SK-N-SH (cell line): ENCODE measurements around the gene CNTNAP2. TPM values are rescaled to one million over a fixed set of nuclear protein-coding genes. Genes with fewer than 3 reads are reported as not detected.

Source experiments
- CTCF ChIA-PET: fragments of 300-600, 350-600 bp; formaldehyde crosslinking; extraction: SDS; loops from one replicate; lab custom pipeline; 2021; lab: Yijun Ruan, JAX
- POLR2A ChIA-PET: fragments of 350-600 bp; sonication (Branson Sonifier 250); formaldehyde crosslinking; extraction: SDS; loops from one replicate; lab custom pipeline; 2020; ENCODE audit warnings: antibody characterized with exemption, inconsistent platforms; lab: Yijun Ruan, JAX
- DNase-seq: peaks from one replicate; pipeline ENCODE4 v3.0.0; 2012
- H2AFZ ChIP-seq: fragments of 200-600 bp; sonication (generic); 2 replicates; pipeline ENCODE4 v1.8.1; 2016; ENCODE audit warnings: antibody characterized with exemption, mild to moderate bottlenecking, low read depth
- H3F3A ChIP-seq: fragments of 200-600 bp; sonication (generic); replicated peaks from 2 replicates; pipeline ENCODE3; 2016; ENCODE audit warnings: antibody characterized with exemption, mild to moderate bottlenecking; ENCODE audit not compliant: insufficient read depth
- H3K27ac ChIP-seq, 2 experiments: fragments of 200-500 bp in 1 of 2; fragments of 200-600 bp in 1 of 2; sonication (Bioruptor generic) in 1 of 2; sonication (generic), shearing (Covaris generic) in 1 of 2; 2 replicates each; pipeline versions ENCODE4 v1.5.1 to v1.6.1; 2014 to 2016; ENCODE audit warnings: low read depth in 2 of 2, inconsistent platforms in 1 of 2, low read length in 1 of 2, mild to moderate bottlenecking in 1 of 2, mixed read lengths in 1 of 2
- H3K27me3 ChIP-seq: fragments of 200-600 bp; sonication (generic), shearing (Covaris generic); 2 replicates; pipeline ENCODE4 v1.6.1; 2016; ENCODE audit warnings: mixed run types; ENCODE audit not compliant: insufficient read depth
- H3K36me3 ChIP-seq, 2 experiments: fragments of 200-500 bp in 1 of 2; fragments of 200-600 bp in 1 of 2; sonication (Bioruptor generic) in 1 of 2; sonication (generic) in 1 of 2; replicated peaks in 1 of 2; 2 replicates each; pipeline versions ENCODE3 to v1.5.1; 2014 to 2016; ENCODE audit warnings: low read length in 1 of 2, mild to moderate bottlenecking in 1 of 2; ENCODE audit not compliant: insufficient read depth in 2 of 2, control insufficient read depth in 1 of 2
- H3K4me1 ChIP-seq, 2 experiments: fragments of 200-500 bp in 1 of 2; fragments of 200-600 bp in 1 of 2; sonication (Bioruptor generic) in 1 of 2; sonication (generic), shearing (Covaris generic) in 1 of 2; 2 replicates each; pipeline versions ENCODE4 v1.5.1 to v1.6.1; 2014 to 2016; ENCODE audit warnings: low read depth in 1 of 2, low read length in 1 of 2, mixed run types in 1 of 2; ENCODE audit not compliant: insufficient read depth in 2 of 2, control insufficient read depth in 1 of 2
- H3K4me2 ChIP-seq: fragments of 200-600 bp; sonication (generic), shearing (Covaris generic); 2 replicates; pipeline ENCODE4 v1.6.1; 2017; ENCODE audit warnings: mixed run types
- H3K4me3 ChIP-seq, 2 experiments: fragments of 200-500 bp in 1 of 2; fragments of 200-600 bp in 1 of 2; sonication (Bioruptor generic) in 1 of 2; sonication (generic), shearing (Covaris generic) in 1 of 2; 2 replicates each; pipeline versions ENCODE4 v1.5.1 to v1.8.1; 2014 to 2016; ENCODE audit warnings: low read depth in 2 of 2, inconsistent platforms in 1 of 2, low read length in 1 of 2, mild to moderate bottlenecking in 1 of 2, mixed read lengths in 1 of 2, moderate library complexity in 1 of 2
- H3K79me2 ChIP-seq: fragments of 200-600 bp; sonication (generic); 2 replicates; pipeline ENCODE4 v1.8.1; 2017; ENCODE audit warnings: mild to moderate bottlenecking; ENCODE audit not compliant: insufficient read depth
- H3K9ac ChIP-seq: fragments of 200-600 bp; sonication (generic); 2 replicates; pipeline ENCODE4 v1.6.1; 2017; ENCODE audit warnings: mixed run types
- H3K9me2 ChIP-seq: fragments of 200-600 bp; sonication (generic); 2 replicates; pipeline ENCODE4 v1.6.1; 2017; ENCODE audit warnings: mixed run types
- H3K9me3 ChIP-seq: fragments of 200-600 bp; sonication (generic); 2 replicates; pipeline ENCODE4 v1.6.1; 2017; ENCODE audit warnings: mixed run types, mild to moderate bottlenecking, moderate library complexity
- H4K20me1 ChIP-seq: fragments of 200-600 bp; sonication (generic); 2 replicates; pipeline ENCODE4 v1.6.1; 2017; ENCODE audit warnings: mild to moderate bottlenecking, mixed run types; ENCODE audit not compliant: insufficient read depth
- EP300 ChIP-seq, 2 experiments: IDR thresholded peaks; 2 replicates each; pipeline versions ENCODE4 v1.4.0 to v1.6.1; 2012; ENCODE audit warnings: borderline replicate concordance in 1 of 2, low read depth in 1 of 2, low read length in 1 of 2
- EZH2phosphoT487 ChIP-seq: fragments of 200-600 bp; sonication (generic); IDR thresholded peaks from 2 replicates; pipeline ENCODE4 v1.6.1; 2017; ENCODE audit warnings: low read depth, mixed run types, mild to moderate bottlenecking, antibody characterized with exemption, moderate library complexity, borderline replicate concordance
- FOXJ3 ChIP-seq: sonication (generic); formaldehyde crosslinking; IDR thresholded peaks from 2 replicates; pipeline ENCODE4 v1.5.1; 2020; ENCODE audit warnings: mild to moderate bottlenecking, missing genetic modification reagents
- FOXM1 ChIP-seq: IDR thresholded peaks from 2 replicates; pipeline ENCODE4 v1.4.0; 2012; ENCODE audit warnings: low read depth, mild to moderate bottlenecking
- IRF3 ChIP-seq: fragments of 150-350 bp; IDR thresholded peaks from 2 replicates; pipeline ENCODE4 v1.6.1; 2016; ENCODE audit warnings: mild to moderate bottlenecking, low read depth, low read length
- MAX ChIP-seq: IDR thresholded peaks from 2 replicates; pipeline ENCODE4 v1.4.0; 2012; ENCODE audit warnings: low read depth
- MXI1 ChIP-seq: IDR thresholded peaks from 2 replicates; pipeline ENCODE4 v1.6.1; 2012; ENCODE audit warnings: mild to moderate bottlenecking, low read depth, low read length, improper control_type of control experiment
- NFIC ChIP-seq: IDR thresholded peaks from 2 replicates; pipeline ENCODE4 v1.4.0; 2012; ENCODE audit warnings: borderline replicate concordance
- PBX3 ChIP-seq: IDR thresholded peaks from 2 replicates; pipeline ENCODE4; 2012
- POLR2AphosphoS5 ChIP-seq: IDR thresholded peaks from 2 replicates; pipeline ENCODE4 v1.6.1; 2012; ENCODE audit warnings: low read depth, low read length
- RAD21 ChIP-seq: IDR thresholded peaks from 2 replicates; pipeline ENCODE4 v1.6.1; 2012; ENCODE audit warnings: mild to moderate bottlenecking, low read length
- RCOR1 ChIP-seq: fragments of 150-350 bp; IDR thresholded peaks from 2 replicates; pipeline ENCODE4 v1.6.1; 2017; ENCODE audit warnings: antibody characterized with exemption, low read length
- SMC3 ChIP-seq: IDR thresholded peaks from 2 replicates; pipeline ENCODE4 v1.6.1; 2012; ENCODE audit warnings: low read depth, low read length, improper control_type of control experiment
- TCF12 ChIP-seq: IDR thresholded peaks from 2 replicates; pipeline ENCODE4 v1.4.0; 2012
- TEAD4 ChIP-seq: IDR thresholded peaks from 2 replicates; pipeline ENCODE4 v1.4.0; 2012; ENCODE audit warnings: mild to moderate bottlenecking, borderline replicate concordance; ENCODE audit not compliant: insufficient read depth
- USF2 ChIP-seq: fragments of 150-350 bp; IDR thresholded peaks from 2 replicates; pipeline ENCODE4 v1.6.1; 2017; ENCODE audit warnings: antibody characterized with exemption, low read length, low read depth, borderline replicate concordance
- ZBTB33 ChIP-seq: IDR thresholded peaks from 2 replicates; pipeline ENCODE4 v1.4.0; 2012; ENCODE audit warnings: low read depth, borderline replicate concordance
- WGBS: methylation state at CpG from one replicate; pipeline ENCODE4 v1.1.6; 2017; ENCODE audit warnings: low lambda C conversion rate; 5-methylcytosine and 5-hydroxymethylcytosine counted together
- polyA plus RNA-seq, 3 experiments: library from polyadenylated mRNA; depleted of rRNA; stranded (reverse); fragments of >200 nt; gene quantifications; 2 replicates each; pipeline ENCODE4 v1.2.3, GENCODE V29; 2012

Gene CNTNAP2
- polyA plus RNA-seq, 1 of the 3 experiments (the other 2 are of a cell fraction): 3.4 TPM

GRCh38 chr7:146401939-146402338 is 285.3 kb downstream of the CNTNAP2 start:
- Histone ChIP-seq H3K9ac (no peak overlapping the region), H3K79me2 (no peaks in the 10 kb centered on the region), H3K4me1 (no peaks in the 10 kb centered on the region; a peak in 1 of 4 replicates), H4K20me1 (no peaks in the 10 kb centered on the region), H3K27me3 (no peaks in the 10 kb centered on the region), H3K36me3 (no peaks in the 10 kb centered on the region), H3K4me3 (no peak overlapping the region), H3K27ac (no peak overlapping the region), H3K4me2 (no peak overlapping the region), H2AFZ (no peak overlapping the region), H3K9me2 (no peaks in the 10 kb centered on the region), H3F3A (no peaks in the 10 kb centered on the region), H3K9me3 (no peaks in the 10 kb centered on the region)
- POLR2A ChIA-PET: no interaction called here
- WGBS: 50% methylated on average over 3 of the region's 3 CpGs
- CTCF ChIA-PET: no interaction called here
- DNase-seq: no peak
- TF ChIP-seq MXI1 (no peak), MAX (no peak), SMC3 (no peak), EP300 (IDR thresholded peaks at IDR 0.05; ENCODE audit: borderline replicate concordance in 1 of 2, low read depth in 1 of 2, low read length in 1 of 2) (no peak), IRF3 (no peak), NFIC (no peak), RCOR1 (no peak), EZH2phosphoT487 (no peak), USF2 (no peak), ZBTB33 (no peak), TCF12 (no peak), TEAD4 (no peak), RAD21 (no peak), FOXM1 (no peak), POLR2AphosphoS5 (no peak), PBX3 (no peak), FOXJ3 (CRISPR knock-in tag) (no peak)
